H9 (cell line): Measurements from ENCODE around the gene SRC. TPM values are rescaled to one million over a fixed set of nuclear protein-coding genes. Genes with fewer than 3 reads are reported as not detected.

Experiments used
- DNase-seq: peaks from one replicate; pipeline ENCODE4 v3.0.0-alpha.2; 2017
- H2AFZ ChIP-seq: one replicate; pipeline ENCODE4 v1.6.1; 2013; ENCODE audit warnings: mild to moderate bottlenecking, low read length, control low read depth, moderate library complexity
- H2AK5ac ChIP-seq: 2 replicates; pipeline ENCODE4 v1.6.1; 2013; ENCODE audit warnings: low read length, control low read depth, mixed read lengths; ENCODE audit not compliant: insufficient read length
- H2BK120ac ChIP-seq: one replicate; pipeline ENCODE4 v1.6.1; 2013; ENCODE audit warnings: low read depth, mild to moderate bottlenecking, low read length, control low read depth, inconsistent platforms; ENCODE audit not compliant: poor library complexity, severe bottlenecking
- H2BK12ac ChIP-seq: 2 replicates; pipeline ENCODE4 v1.6.1; 2013; ENCODE audit warnings: low read length, control low read depth, mixed read lengths, low read depth; ENCODE audit not compliant: insufficient read length
- H2BK15ac ChIP-seq: 2 replicates; pipeline ENCODE4 v1.6.1; 2013; ENCODE audit warnings: low read depth, low read length, control low read depth
- H2BK20ac ChIP-seq: one replicate; pipeline ENCODE4 v1.6.1; 2013; ENCODE audit warnings: low read depth, mild to moderate bottlenecking, low read length, control low read depth, inconsistent platforms; ENCODE audit not compliant: poor library complexity, severe bottlenecking
- H2BK5ac ChIP-seq: 2 replicates; pipeline ENCODE4 v1.6.1; 2013; ENCODE audit warnings: low read length, control low read depth, mixed read lengths; ENCODE audit not compliant: insufficient read length
- H3K14ac ChIP-seq: 2 replicates; pipeline ENCODE4 v1.6.1; 2013; ENCODE audit warnings: low read length, control low read depth; ENCODE audit not compliant: insufficient read depth
- H3K18ac ChIP-seq: 2 replicates; pipeline ENCODE4 v1.6.1; 2013; ENCODE audit warnings: low read depth, mild to moderate bottlenecking, mixed read lengths, low read length, control low read depth; ENCODE audit not compliant: insufficient read length
- H3K23ac ChIP-seq: 2 replicates; pipeline ENCODE4 v1.6.1; 2013; ENCODE audit warnings: low read length, control low read depth, mixed read lengths, low read depth; ENCODE audit not compliant: insufficient read length
- H3K23me2 ChIP-seq: 2 replicates; pipeline ENCODE4 v1.6.1; 2013; ENCODE audit warnings: low read depth, mild to moderate bottlenecking, mixed read lengths, low read length, control low read depth; ENCODE audit not compliant: insufficient read length, poor library complexity, severe bottlenecking
- H3K27ac ChIP-seq: 2 replicates; pipeline ENCODE4 v1.5.1; 2013; ENCODE audit warnings: low read length, control low read depth, mixed read lengths, low read depth; ENCODE audit not compliant: insufficient read length
- H3K27me3 ChIP-seq: 2 replicates; pipeline ENCODE4 v1.6.1; 2013; ENCODE audit warnings: low read length, control low read depth, inconsistent platforms; ENCODE audit not compliant: insufficient read depth
- H3K4ac ChIP-seq: 2 replicates; pipeline ENCODE4 v1.6.1; 2013; ENCODE audit warnings: low read depth, mild to moderate bottlenecking, control low read depth, inconsistent platforms, low read length, moderate library complexity
- H3K4me1 ChIP-seq: 2 replicates; pipeline ENCODE4 v1.6.1; 2013; ENCODE audit warnings: low read length, control low read depth, inconsistent platforms; ENCODE audit not compliant: insufficient read depth
- H3K4me2 ChIP-seq: 2 replicates; pipeline ENCODE4 v1.6.1; 2013; ENCODE audit warnings: low read length, control low read depth, mixed read lengths; ENCODE audit not compliant: insufficient read length, insufficient read depth
- H3K56ac ChIP-seq: 2 replicates; pipeline ENCODE4 v1.6.1; 2013; ENCODE audit warnings: low read depth, mild to moderate bottlenecking, mixed read lengths, low read length, control low read depth; ENCODE audit not compliant: insufficient read length
- H3K79me1 ChIP-seq: 2 replicates; pipeline ENCODE4 v1.6.1; 2013; ENCODE audit warnings: low read depth, mild to moderate bottlenecking, moderate library complexity, low read length, control low read depth, inconsistent platforms; ENCODE audit not compliant: insufficient read depth, poor library complexity, severe bottlenecking
- H3K79me2 ChIP-seq: 2 replicates; pipeline ENCODE4 v1.6.1; 2013; ENCODE audit warnings: low read length, control low read depth, inconsistent platforms; ENCODE audit not compliant: insufficient read depth
- H3K9ac ChIP-seq: 2 replicates; pipeline ENCODE4 v1.6.1; 2013; ENCODE audit warnings: low read length, control low read depth, mixed read lengths; ENCODE audit not compliant: insufficient read length; ENCODE audit errors: extremely low read depth
- H3K9me3 ChIP-seq: one replicate; pipeline ENCODE4 v1.6.1; 2013; ENCODE audit warnings: low read depth, low read length, inconsistent platforms; ENCODE audit not compliant: control insufficient read depth
- H3T11ph ChIP-seq: one replicate; pipeline ENCODE4 v1.6.1; 2013; ENCODE audit warnings: mild to moderate bottlenecking, low read length, control low read depth, inconsistent platforms
- H4K20me1 ChIP-seq: one replicate; pipeline ENCODE4 v1.6.1; 2013; ENCODE audit not compliant: control insufficient read depth, insufficient read length, insufficient read depth
- H4K5ac ChIP-seq: 2 replicates; pipeline ENCODE4 v1.6.1; 2013; ENCODE audit warnings: low read depth, mild to moderate bottlenecking, mixed read lengths, low read length, control low read depth; ENCODE audit not compliant: insufficient read length
- H4K8ac ChIP-seq: replicated peaks from 2 replicates; pipeline ENCODE4 v1.6.1; 2013; ENCODE audit warnings: low read length, control low read depth, mixed read lengths, low read depth; ENCODE audit not compliant: insufficient read length
- H4K91ac ChIP-seq: 2 replicates; pipeline ENCODE4 v1.6.1; 2013; ENCODE audit warnings: low read depth, mild to moderate bottlenecking, moderate library complexity, mixed read lengths, low read length, control low read depth; ENCODE audit not compliant: insufficient read length
- H3K27ac Mint-ChIP-seq, 3 experiments: 2 replicates in 2 of 3; 3 replicates in 1 of 3; pipeline ENCODE4 v1.8.0; 2020 to 2021; ENCODE audit warnings: mixed read lengths in 3 of 3, mild to moderate bottlenecking in 1 of 3, moderate library complexity in 1 of 3
- H3K27me3 Mint-ChIP-seq: 2 replicates; pipeline ENCODE4 v1.8.0; 2021; ENCODE audit warnings: low read depth, mild to moderate bottlenecking, moderate library complexity, mixed read lengths
- H3K36me3 Mint-ChIP-seq, 3 experiments: 2 replicates in 2 of 3; 3 replicates in 1 of 3; pipeline ENCODE4 v1.8.0; 2020 to 2021; ENCODE audit warnings: low read depth in 3 of 3, mixed read lengths in 3 of 3; ENCODE audit not compliant: insufficient read depth in 1 of 3
- H3K4me1 Mint-ChIP-seq, 2 experiments: 2 replicates each; pipeline ENCODE4 v1.8.0; 2020; ENCODE audit warnings: mixed read lengths in 2 of 2
- H3K4me3 Mint-ChIP-seq, 2 experiments: 2 replicates in 1 of 2; 3 replicates in 1 of 2; pipeline ENCODE4 v1.8.0; 2020 to 2021; ENCODE audit warnings: mild to moderate bottlenecking in 2 of 2, mixed read lengths in 2 of 2, moderate library complexity in 1 of 2
- H3K9me3 Mint-ChIP-seq, 2 experiments: 2 replicates in 1 of 2; 3 replicates in 1 of 2; pipeline ENCODE4 v1.8.0; 2020; ENCODE audit warnings: mild to moderate bottlenecking in 2 of 2, mixed read lengths in 2 of 2, moderate library complexity in 1 of 2
- WGBS: extraction: QIAGEN DNeasy Blood & Tissue Kit; methylation state at CpG from one replicate; pipeline ENCODE4 v1.1.7; 2013; ENCODE audit warnings: missing lambda C conversion rate, low lambda C conversion rate, mixed read lengths; ENCODE audit not compliant: insufficient read length; ENCODE audit errors: extremely low coverage; 5-methylcytosine and 5-hydroxymethylcytosine counted together
- total RNA-seq: library from RNA; stranded (reverse); gene quantifications from 2 replicates; pipeline ENCODE4 v1.2.1, GENCODE V29; 2021
- TF ChIP-seq, protein P1 (sequence below): fragments of 200-600 bp; sonication (generic); conservative IDR thresholded peaks from 3 replicates; pipeline ENCODE4 v1.8.0; 2021; ENCODE audit warnings: antibody characterized with exemption, mild to moderate bottlenecking

SRC gene
- total RNA-seq, 1 experiment from 2014 or later = 44.5 TPM

DNA sequence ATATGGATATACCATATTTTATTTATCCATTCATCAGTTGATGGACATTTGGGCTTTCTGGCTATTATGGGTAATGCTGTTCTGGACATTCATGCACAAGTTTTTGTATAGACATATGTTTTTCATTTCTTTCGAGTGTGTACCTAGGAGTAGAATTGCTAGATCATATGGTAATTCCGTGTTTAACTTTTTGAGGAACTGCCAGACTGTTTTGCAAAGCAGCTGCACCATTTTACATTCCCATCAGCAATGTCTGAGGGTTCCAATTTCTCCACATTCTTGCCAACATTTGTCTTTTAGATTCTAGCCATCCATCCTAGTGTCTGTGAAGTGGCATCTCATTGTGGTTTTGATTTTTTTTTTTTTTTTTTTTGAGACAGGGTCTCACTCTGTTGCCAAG is 20.8 kb downstream of the SRC start:
- Histone ChIP-seq H2BK12ac (no peak overlapping the region), H3K14ac (no peak overlapping the region), H2AK5ac (no peak overlapping the region), H4K20me1 (no peaks in the 10 kb centered on the region), H2BK20ac (no peak overlapping the region), H4K5ac (no peak overlapping the region), H3K79me2 (no peaks in the 10 kb centered on the region; the same call in 1 of the 2 replicates), H4K91ac (no peak overlapping the region), H2AFZ (no peak overlapping the region), H3K4me1 (no peaks in the 10 kb centered on the region), H2BK15ac (no peak overlapping the region), H3K56ac (no peak overlapping the region), H3K4me2 (no peak overlapping the region), H2BK120ac (no peak overlapping the region), H3K18ac (no peak overlapping the region), H4K8ac (no peak overlapping the region), H3K27me3 (no peaks in the 10 kb centered on the region), H3T11ph (no peak overlapping the region), H2BK5ac (no peak overlapping the region), H3K27ac (no peak overlapping the region), H3K23me2 (no peaks in the 10 kb centered on the region), H3K23ac (no peak overlapping the region), H3K9me3 (no peaks in the 10 kb centered on the region), H3K4ac (no peak overlapping the region), H3K79me1 (peaks cover under 1% of the 10 kb centered on the region), H3K9ac (no peak overlapping the region)
- H3K36me3 Mint-ChIP-seq = peaks cover 17 to 44% (median 42%) of the 10 kb centered on the region in 3 experiments
- TF ChIP-seq, protein P1, sequence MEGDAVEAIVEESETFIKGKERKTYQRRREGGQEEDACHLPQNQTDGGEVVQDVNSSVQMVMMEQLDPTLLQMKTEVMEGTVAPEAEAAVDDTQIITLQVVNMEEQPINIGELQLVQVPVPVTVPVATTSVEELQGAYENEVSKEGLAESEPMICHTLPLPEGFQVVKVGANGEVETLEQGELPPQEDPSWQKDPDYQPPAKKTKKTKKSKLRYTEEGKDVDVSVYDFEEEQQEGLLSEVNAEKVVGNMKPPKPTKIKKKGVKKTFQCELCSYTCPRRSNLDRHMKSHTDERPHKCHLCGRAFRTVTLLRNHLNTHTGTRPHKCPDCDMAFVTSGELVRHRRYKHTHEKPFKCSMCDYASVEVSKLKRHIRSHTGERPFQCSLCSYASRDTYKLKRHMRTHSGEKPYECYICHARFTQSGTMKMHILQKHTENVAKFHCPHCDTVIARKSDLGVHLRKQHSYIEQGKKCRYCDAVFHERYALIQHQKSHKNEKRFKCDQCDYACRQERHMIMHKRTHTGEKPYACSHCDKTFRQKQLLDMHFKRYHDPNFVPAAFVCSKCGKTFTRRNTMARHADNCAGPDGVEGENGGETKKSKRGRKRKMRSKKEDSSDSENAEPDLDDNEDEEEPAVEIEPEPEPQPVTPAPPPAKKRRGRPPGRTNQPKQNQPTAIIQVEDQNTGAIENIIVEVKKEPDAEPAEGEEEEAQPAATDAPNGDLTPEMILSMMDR = no peak
- H3K9me3 Mint-ChIP-seq = no peaks in the 10 kb centered on the region; a peak in 1 of 5 replicates
- WGBS = no CpG with 5 or more reads among the region's 2 CpGs
- no peaks in the 10 kb centered on the region for H3K4me1 Mint-ChIP-seq
- H3K27ac Mint-ChIP-seq = no peak overlapping the region
- H3K4me3 Mint-ChIP-seq = no peak overlapping the region
- no peak for DNase-seq
- H3K27me3 Mint-ChIP-seq = no peaks in the 10 kb centered on the region
